ENCODE data around the gene PITPNC1. TPM values are rescaled to one million over a fixed set of nuclear protein-coding genes. Genes with fewer than 3 reads are reported as not detected.

The PITPNC1 gene
- polyA plus RNA-seq, 1 of the 3 experiments (the other 2 are of a cell fraction), result 18.4 TPM

- H3K4me3 ChIP-seq (ENCODE audit: low read depth in 2 of 2, low read length in 1 of 2), result no peak overlapping the region
- WGBS (ENCODE audit: low lambda C conversion rate), result 80% methylated on average over 20 of the region's 20 CpGs
- DNase-seq, result peak; percentile 78
- TF ChIP-seq RFX5 (IDR thresholded peaks at IDR 0.05; ENCODE audit: low read length) (no peak), USF2 (IDR thresholded peaks at IDR 0.05; ENCODE audit: borderline replicate concordance, low read depth, low read length) (no peak), PBX3 (IDR thresholded peaks at IDR 0.05) (0 out of 2 replicates have a peak, but pooled peaks have one; percentile 9), EP300 (IDR thresholded peaks at IDR 0.05; ENCODE audit: borderline replicate concordance in 1 of 2, low read depth in 1 of 2, low read length in 1 of 2) (peak in 1 of 2 experiments; percentile 70; a peak in 1 of 4 replicates), MAX (IDR thresholded peaks at IDR 0.05; ENCODE audit: low read depth) (no peak), IRF3 (IDR thresholded peaks at IDR 0.05; ENCODE audit: low read depth, low read length) (no peak), ELF1 (IDR thresholded peaks at IDR 0.05) (no peak), EZH2phosphoT487 (IDR thresholded peaks at IDR 0.05; ENCODE audit: borderline replicate concordance, low read depth) (no peak), MXI1 (IDR thresholded peaks at IDR 0.05; ENCODE audit: low read depth, low read length) (peak; percentile 58; the same call in 1 of the 2 replicates), GATA2 (CRISPR knock-in tag; IDR thresholded peaks at IDR 0.05) (no peak), JUND (IDR thresholded peaks at IDR 0.05) (no peak), TCF12 (IDR thresholded peaks at IDR 0.05) (peak; percentile 12; the same call in 1 of the 2 replicates), NRF1 (IDR thresholded peaks at IDR 0.05; ENCODE audit: low read depth, low read length) (no peak), FOXJ3 (CRISPR knock-in tag; IDR thresholded peaks at IDR 0.05) (peak; percentile 15; the same call in 1 of the 2 replicates), NFIC (IDR thresholded peaks at IDR 0.05; ENCODE audit: borderline replicate concordance) (no peak), MEF2A (IDR thresholded peaks at IDR 0.05; ENCODE audit: borderline replicate concordance, low read depth) (no peak), CTCF (IDR thresholded peaks at IDR 0.05) (no peak), CHD2 (IDR thresholded peaks at IDR 0.05; ENCODE audit: low read length, partially characterized antibody) (peak; percentile 48), RAD21 (IDR thresholded peaks at IDR 0.05; ENCODE audit: low read length) (peak; percentile 51), GABPA (IDR thresholded peaks at IDR 0.05; ENCODE audit: low read depth) (no peak), TEAD4 (IDR thresholded peaks at IDR 0.05; ENCODE audit: borderline replicate concordance, insufficient read depth) (no peak), FOSL2 (IDR thresholded peaks at IDR 0.05; ENCODE audit: borderline replicate concordance, low read depth) (no peak), SMC3 (IDR thresholded peaks at IDR 0.05; ENCODE audit: low read depth, low read length) (peak; percentile 8; the same call in 1 of the 2 replicates), SIN3A (IDR thresholded peaks at IDR 0.05; ENCODE audit: borderline replicate concordance, low read depth, low read length) (no peak), RXRA (IDR thresholded peaks at IDR 0.05; ENCODE audit: borderline replicate concordance, low read depth) (no peak)
- TF ChIP-seq, protein P1, sequence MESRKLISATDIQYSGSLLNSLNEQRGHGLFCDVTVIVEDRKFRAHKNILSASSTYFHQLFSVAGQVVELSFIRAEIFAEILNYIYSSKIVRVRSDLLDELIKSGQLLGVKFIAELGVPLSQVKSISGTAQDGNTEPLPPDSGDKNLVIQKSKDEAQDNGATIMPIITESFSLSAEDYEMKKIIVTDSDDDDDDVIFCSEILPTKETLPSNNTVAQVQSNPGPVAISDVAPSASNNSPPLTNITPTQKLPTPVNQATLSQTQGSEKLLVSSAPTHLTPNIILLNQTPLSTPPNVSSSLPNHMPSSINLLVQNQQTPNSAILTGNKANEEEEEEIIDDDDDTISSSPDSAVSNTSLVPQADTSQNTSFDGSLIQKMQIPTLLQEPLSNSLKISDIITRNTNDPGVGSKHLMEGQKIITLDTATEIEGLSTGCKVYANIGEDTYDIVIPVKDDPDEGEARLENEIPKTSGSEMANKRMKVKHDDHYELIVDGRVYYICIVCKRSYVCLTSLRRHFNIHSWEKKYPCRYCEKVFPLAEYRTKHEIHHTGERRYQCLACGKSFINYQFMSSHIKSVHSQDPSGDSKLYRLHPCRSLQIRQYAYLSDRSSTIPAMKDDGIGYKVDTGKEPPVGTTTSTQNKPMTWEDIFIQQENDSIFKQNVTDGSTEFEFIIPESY (IDR thresholded peaks at IDR 0.05; ENCODE audit: borderline replicate concordance, low read depth), result no peak
These were observed 8.3 kb downstream of the PITPNC1 start for GRCh38 chr17:67385122-67385988.

More at GRCh38 chr17:67385122-67385988, 8.3 kb downstream of the PITPNC1 start:
- Histone ChIP-seq H3K9me2 (no peaks in the 10 kb centered on the region), H3K9me3 (no peaks in the 10 kb centered on the region), H3K4me2 (no peak overlapping the region), H3K9ac (no peak overlapping the region), H3K27ac (ENCODE audit: low read depth in 2 of 2, low read length in 1 of 2) (peak overlapping the region in 1 of 2 experiments; percentile 75; a peak in 2 of 4 replicates), H3F3A (replicated peaks; ENCODE audit: insufficient read depth) (peaks cover 8% of the 10 kb centered on the region), H3K27me3 (ENCODE audit: insufficient read depth) (no peaks in the 10 kb centered on the region), H4K20me1 (ENCODE audit: insufficient read depth) (no peaks in the 10 kb centered on the region; the same call in 1 of the 2 replicates), H2AFZ (ENCODE audit: low read depth) (no peak overlapping the region), H3K36me3 (replicated peaks in 1 of 2; ENCODE audit: control insufficient read depth in 1 of 2, insufficient read depth in 2 of 2, low read length in 1 of 2) (peaks cover 0 to 4% of the 10 kb centered on the region in 2 experiments), H3K79me2 (ENCODE audit: insufficient read depth) (peaks cover 79% of the 10 kb centered on the region), H3K4me1 (ENCODE audit: control insufficient read depth in 1 of 2, insufficient read depth in 2 of 2, low read depth in 1 of 2, low read length in 1 of 2) (peaks cover 8 to 14% of the 10 kb centered on the region in 2 experiments)
- ChIA-PET CTCF (interaction anchor here (0.7 to 7.3 kb wide), 24 partner anchors 9 to 438 kb away, joined by 3 to 234 read pairs (median 4); partner anchors contain the start of gene PITPNC1), POLR2A (interaction anchor here (0.7 to 1.6 kb wide), 4 partner anchors 90 to 265 kb away, joined by 3 to 9 read pairs (median 3); no protein-coding TSS in a partner anchor)
